Testis (tissue), 3 donors: ENCODE results near the gene DRC3. TPM values are rescaled to one million over a fixed set of nuclear protein-coding genes. Genes with fewer than 3 reads are reported as not detected.

Experiments
- DNase-seq: peaks from one replicate; pipeline ENCODE4 v3.0.0-alpha.2; 2019
- H3K27ac ChIP-seq, 2 donors: fragments of 200-600 bp; sonication (generic); one replicate each; pipeline ENCODE4 v1.5.1; 2019
- H3K27me3 ChIP-seq: fragments of 200-600 bp; sonication (generic); one replicate; pipeline ENCODE4 v1.5.1; 2019
- H3K36me3 ChIP-seq: fragments of 200-600 bp; sonication (generic); one replicate; pipeline ENCODE4 v1.5.1; 2017; ENCODE audit warnings: low read depth; ENCODE audit errors: missing control alignments
- H3K4me1 ChIP-seq: fragments of 200-600 bp; sonication (generic); one replicate; pipeline ENCODE4 v1.5.1; 2019
- H3K4me3 ChIP-seq, 2 donors: fragments of 200-600 bp; sonication (generic); one replicate each; pipeline ENCODE4 v1.5.1; 2017 to 2019
- H3K9me3 ChIP-seq: fragments of 200-600 bp; sonication (generic); one replicate; pipeline ENCODE4 v1.5.1; 2017
- POLR2A ChIP-seq: fragments of 450-650 bp; IDR thresholded peaks from one replicate; pipeline ENCODE4 v1.6.1; 2017; ENCODE audit warnings: antibody characterized with exemption, mild to moderate bottlenecking, moderate library complexity
- WGBS, 2 donors: methylation state at CpG; one replicate each; pipeline ENCODE4 v1.1.5; 2018; 5-methylcytosine and 5-hydroxymethylcytosine counted together
- intact Hi-C: fragments of 100-400 bp; cut with DNase I; formaldehyde crosslinking; loops from one replicate; pipeline ENCODE4 v1.15.1; 2023; ENCODE audit warnings: low total_unique reads
- polyA plus RNA-seq: library from polyadenylated mRNA; stranded (reverse); fragments of 350-450 nt; fragmentation: Illumina TruSeq; extraction: RNeasy Lipid Tissue Mini Kit (QIAGEN cat#74804); gene quantifications from one replicate; pipeline ENCODE4 v1.2.3, GENCODE V29; 2014; ENCODE audit warnings: low read depth, low replicate concordance; ENCODE audit not compliant: insufficient read depth
- total RNA-seq, 2 donors: library from RNA; depleted of rRNA; stranded (reverse); fragments of >200 nt; gene quantifications; one replicate each; pipeline ENCODE4 v1.2.3, GENCODE V29; 2016
- TF ChIP-seq, protein P1 (sequence below), 3 experiments: fragments of 450-650 bp in 2 of 3; fragments of 200-600 bp in 1 of 3; sonication (generic) in 1 of 3; IDR thresholded peaks; one replicate each; pipeline ENCODE4 v1.5.1; 2016 to 2019; ENCODE audit warnings: antibody characterized with exemption in 3 of 3, mild to moderate bottlenecking in 2 of 3, moderate library complexity in 1 of 3

Gene DRC3
- total and polyA plus RNA-seq, 3 donors from 2014 or later = 21.6 to 57.4 (median 22.1) TPM

GRCh38 chr17:17976931-17977570 lies 4.4 kb downstream of the DRC3 start:
- TF ChIP-seq POLR2A = no peak
- TF ChIP-seq, protein P1, sequence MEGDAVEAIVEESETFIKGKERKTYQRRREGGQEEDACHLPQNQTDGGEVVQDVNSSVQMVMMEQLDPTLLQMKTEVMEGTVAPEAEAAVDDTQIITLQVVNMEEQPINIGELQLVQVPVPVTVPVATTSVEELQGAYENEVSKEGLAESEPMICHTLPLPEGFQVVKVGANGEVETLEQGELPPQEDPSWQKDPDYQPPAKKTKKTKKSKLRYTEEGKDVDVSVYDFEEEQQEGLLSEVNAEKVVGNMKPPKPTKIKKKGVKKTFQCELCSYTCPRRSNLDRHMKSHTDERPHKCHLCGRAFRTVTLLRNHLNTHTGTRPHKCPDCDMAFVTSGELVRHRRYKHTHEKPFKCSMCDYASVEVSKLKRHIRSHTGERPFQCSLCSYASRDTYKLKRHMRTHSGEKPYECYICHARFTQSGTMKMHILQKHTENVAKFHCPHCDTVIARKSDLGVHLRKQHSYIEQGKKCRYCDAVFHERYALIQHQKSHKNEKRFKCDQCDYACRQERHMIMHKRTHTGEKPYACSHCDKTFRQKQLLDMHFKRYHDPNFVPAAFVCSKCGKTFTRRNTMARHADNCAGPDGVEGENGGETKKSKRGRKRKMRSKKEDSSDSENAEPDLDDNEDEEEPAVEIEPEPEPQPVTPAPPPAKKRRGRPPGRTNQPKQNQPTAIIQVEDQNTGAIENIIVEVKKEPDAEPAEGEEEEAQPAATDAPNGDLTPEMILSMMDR (IDR thresholded peaks at IDR 0.05) = no peak
- no peak for DNase-seq
- Histone ChIP-seq H3K9me3 (no peaks in the 10 kb centered on the region), H3K27ac (no peak overlapping the region), H3K27me3 (no peaks in the 10 kb centered on the region), H3K36me3 (no peaks in the 10 kb centered on the region), H3K4me3 (no peak overlapping the region), H3K4me1 (no peaks in the 10 kb centered on the region)
- WGBS, 2 donors = 79 to 81% methylated on average over 8 to 10 of the region's 10 CpGs
- intact Hi-C loops = no loop called here

DNA sequence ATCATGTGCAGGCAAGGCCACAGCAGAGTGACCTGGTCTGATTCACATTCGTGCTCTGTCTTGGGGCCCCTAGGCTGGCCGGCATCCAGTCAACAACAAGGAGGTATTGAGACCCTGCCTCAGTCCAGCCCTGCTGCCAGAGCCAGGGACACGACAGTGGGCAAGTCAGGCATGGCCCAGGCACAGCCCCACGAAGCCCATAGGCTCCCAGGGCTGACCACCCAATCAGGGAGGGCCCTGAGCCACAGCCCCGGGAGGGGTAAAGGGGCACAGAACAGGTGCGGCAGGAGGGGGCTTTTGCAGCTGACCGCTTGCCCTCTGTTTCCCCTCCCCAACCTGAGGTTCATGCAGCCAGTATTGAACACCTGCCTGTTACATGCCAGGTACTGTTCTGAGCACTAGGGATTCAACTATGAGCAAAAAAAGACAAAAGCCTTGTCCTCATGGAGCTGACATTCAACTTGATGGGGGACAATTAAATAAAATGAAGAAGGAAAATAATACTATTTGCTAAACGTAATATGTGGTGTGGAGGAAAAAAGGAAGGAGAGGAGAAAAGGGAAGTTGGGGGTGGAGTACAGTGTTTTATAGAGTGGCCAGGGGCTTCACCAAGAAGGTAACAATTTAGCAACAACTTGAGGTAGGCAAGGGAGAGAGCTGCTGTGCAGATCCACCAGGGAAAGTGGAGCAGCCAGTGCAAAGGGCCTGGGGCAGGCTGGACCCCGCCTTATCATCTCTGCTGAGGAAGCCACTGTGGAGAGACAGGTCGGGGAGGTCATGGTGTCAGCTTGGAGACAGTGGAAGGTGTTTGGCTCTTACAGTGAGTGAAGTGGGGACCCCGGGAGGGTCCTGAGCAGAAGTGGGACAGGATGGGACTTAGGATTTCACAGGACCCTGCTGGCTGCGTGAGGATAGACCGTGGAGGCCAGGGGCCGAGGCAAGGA lies 6.1 kb downstream of the DRC3 start:
- WGBS, 2 donors = 91 to 92% methylated on average over 8 to 14 of the region's 14 CpGs
- no peaks in the 10 kb centered on the region for H3K9me3 ChIP-seq
- H3K4me1 ChIP-seq = no peaks in the 10 kb centered on the region
- no peak overlapping the region for H3K4me3 ChIP-seq
- H3K27ac ChIP-seq = no peak overlapping the region
- no peaks in the 10 kb centered on the region for H3K27me3 ChIP-seq
- no peaks in the 10 kb centered on the region for H3K36me3 ChIP-seq
- TF ChIP-seq, protein P1 (IDR thresholded peaks at IDR 0.05) = no peak
- no peak for TF ChIP-seq POLR2A
- DNase-seq = no peak
- intact Hi-C loops = no loop called here

DNA sequence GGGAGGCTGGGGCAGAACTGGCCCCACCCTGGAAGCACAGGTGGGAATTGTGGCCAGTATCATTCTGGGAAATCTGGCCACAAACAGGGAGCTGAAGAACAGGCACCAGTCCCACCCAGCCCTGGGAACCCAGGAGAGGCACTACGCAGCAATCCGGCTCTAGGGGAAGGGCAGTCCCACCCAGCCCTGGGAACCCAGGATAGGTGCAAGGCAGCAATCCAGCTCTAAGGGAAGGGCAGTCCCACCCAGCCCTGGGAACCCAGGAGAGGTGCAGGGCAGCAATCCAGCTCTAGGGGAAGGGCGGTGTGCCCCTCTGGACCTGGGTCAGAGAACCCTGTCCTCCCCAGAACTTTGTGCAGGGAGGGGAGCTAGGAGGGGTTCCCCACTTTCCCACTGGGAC lies 7.1 kb downstream of the DRC3 start:
- WGBS, 2 donors = 40 to 88% methylated on average over 1 to 3 of the region's 3 CpGs
- Histone ChIP-seq H3K9me3 (no peaks in the 10 kb centered on the region), H3K36me3 (no peaks in the 10 kb centered on the region), H3K27me3 (no peaks in the 10 kb centered on the region), H3K27ac (no peak overlapping the region), H3K4me1 (no peaks in the 10 kb centered on the region), H3K4me3 (no peak overlapping the region)
- intact Hi-C loops = no loop called here
- TF ChIP-seq, protein P1 (IDR thresholded peaks at IDR 0.05) = no peak
- no peak for TF ChIP-seq POLR2A
- no peak for DNase-seq

DNA sequence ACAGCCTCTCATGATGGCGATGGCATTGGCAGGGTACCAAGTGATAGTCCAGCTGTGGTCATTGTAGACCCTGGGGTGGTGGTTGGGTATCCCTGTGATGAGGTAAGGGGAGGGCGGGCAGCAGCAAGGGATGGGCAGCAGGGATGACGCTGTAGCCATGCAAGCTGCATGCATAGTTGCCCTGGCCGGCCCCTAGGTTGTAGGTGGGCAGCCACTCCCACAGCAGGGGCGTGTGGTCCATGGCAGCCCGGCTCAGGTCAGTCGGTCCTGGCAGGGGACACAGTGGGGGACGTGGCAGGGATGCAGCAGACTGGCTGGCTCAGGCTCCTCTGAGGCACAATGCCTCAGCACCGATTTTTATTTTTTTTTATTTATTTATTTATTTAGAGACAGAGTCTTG lies 8.7 kb downstream of the DRC3 start:
- no peak for DNase-seq
- intact Hi-C loops = no loop called here
- TF ChIP-seq, protein P1 (IDR thresholded peaks at IDR 0.05) = no peak
- TF ChIP-seq POLR2A = no peak
- 86% methylated on average over 8 to 9 of the region's 9 CpGs for WGBS, 2 donors
- no peak overlapping the region for H3K27ac ChIP-seq
- no peaks in the 10 kb centered on the region for H3K9me3 ChIP-seq
- no peaks in the 10 kb centered on the region for H3K36me3 ChIP-seq
- no peak overlapping the region for H3K4me3 ChIP-seq
- H3K4me1 ChIP-seq = no peaks in the 10 kb centered on the region
- no peaks in the 10 kb centered on the region for H3K27me3 ChIP-seq
